ENCODE measurements around the gene CEND1.
A peak's percentile ranks its signal among the peaks of the same experiment; 100 is the strongest.

The CEND1 gene

GRCh38 chr11:804599-804964, 14.7 kb upstream of the CEND1 start:
- peaks cover 9% of the 10 kb centered on the region for H3K36me3 ChIP-seq (replicated peaks)
- TF ChIP-seq CTCF (IDR thresholded peaks at IDR 0.05; ENCODE audit: low read depth, low read length, missing control alignments), result no peak
- in situ Hi-C loops (cut with HindIII; ENCODE audit: low pct_ligation_motif_present, low sequenced_read_pairs), result no loop called here
- no peak for DNase-seq
- H3K4me3 ChIP-seq (ENCODE audit: low read depth, low read length), result peak overlapping the region; percentile 61
- no peaks in the 10 kb centered on the region for H3K27me3 ChIP-seq (replicated peaks)
- H3K27ac ChIP-seq, result no peak overlapping the region

- TF ChIP-seq CTCF (IDR thresholded peaks at IDR 0.05; ENCODE audit: low read depth, low read length, missing control alignments), result no peak
- DNase-seq, result no peak
- Histone ChIP-seq H3K36me3 (replicated peaks) (peaks cover 13% of the 10 kb centered on the region), H3K27me3 (replicated peaks) (no peaks in the 10 kb centered on the region), H3K27ac (no peak overlapping the region), H3K4me3 (ENCODE audit: low read depth, low read length) (peak overlapping the region; percentile 61)
- in situ Hi-C loops (cut with HindIII; ENCODE audit: low pct_ligation_motif_present, low sequenced_read_pairs), result no loop called here
Observed at GRCh38 chr11:803770-804598, 14.1 kb upstream of the CEND1 start.

- H3K27ac ChIP-seq, result no peak overlapping the region
- DNase-seq, result no peak
- in situ Hi-C loops (cut with HindIII; ENCODE audit: low pct_ligation_motif_present, low sequenced_read_pairs), result no loop called here
- peaks cover 13% of the 10 kb centered on the region for H3K36me3 ChIP-seq (replicated peaks)
- no peak for TF ChIP-seq CTCF (IDR thresholded peaks at IDR 0.05; ENCODE audit: low read depth, low read length, missing control alignments)
- no peak overlapping the region for H3K4me3 ChIP-seq (ENCODE audit: low read depth, low read length)
- no peaks in the 10 kb centered on the region for H3K27me3 ChIP-seq (replicated peaks)
Observed at GRCh38 chr11:803467-803742, 13.5 kb upstream of the CEND1 start.

GRCh38 chr11:802693-803466, 13.0 kb upstream of the CEND1 start:
- in situ Hi-C loops (cut with HindIII; ENCODE audit: low pct_ligation_motif_present, low sequenced_read_pairs), result no loop called here

GRCh38 chr11:802018-802617, 12.2 kb upstream of the CEND1 start:
- no peak overlapping the region for H3K4me3 ChIP-seq (ENCODE audit: low read depth, low read length)
- no peak for TF ChIP-seq CTCF (IDR thresholded peaks at IDR 0.05; ENCODE audit: low read depth, low read length, missing control alignments)
- in situ Hi-C loops (cut with HindIII; ENCODE audit: low pct_ligation_motif_present, low sequenced_read_pairs), result no loop called here

More at GRCh38 chr11:802693-803466, 13.0 kb upstream of the CEND1 start:
- Histone ChIP-seq H3K27me3 (replicated peaks) (no peaks in the 10 kb centered on the region), H3K36me3 (replicated peaks) (peaks cover 13% of the 10 kb centered on the region), H3K27ac (no peak overlapping the region), H3K4me3 (ENCODE audit: low read depth, low read length) (no peak overlapping the region)
- DNase-seq, result no peak
- no peak for TF ChIP-seq CTCF (IDR thresholded peaks at IDR 0.05; ENCODE audit: low read depth, low read length, missing control alignments)

More at GRCh38 chr11:802018-802617, 12.2 kb upstream of the CEND1 start:
- Histone ChIP-seq H3K27me3 (replicated peaks) (no peaks in the 10 kb centered on the region), H3K36me3 (replicated peaks) (peaks cover 13% of the 10 kb centered on the region), H3K27ac (no peak overlapping the region)
- no peak for DNase-seq

All from brain microvascular endothelial cell (primary cell).